K562 (cell line): Measurements from ENCODE around the gene ARF5. TPM values are rescaled to one million over a fixed set of nuclear protein-coding genes. Genes with fewer than 3 reads are reported as not detected.
A peak's percentile ranks its signal among the peaks of the same experiment; 100 is the strongest.

ENCODE experiments used
- ARHGAP35 ChIP-seq: fragments of 450-650 bp; IDR thresholded peaks from 2 replicates; pipeline ENCODE4 v1.6.1; 2018; ENCODE audit not compliant: partially characterized antibody
- DNMT1 ChIP-seq: fragments of 450-650 bp; IDR thresholded peaks from 2 replicates; pipeline ENCODE4 v1.6.1; 2016; ENCODE audit warnings: antibody characterized with exemption, mild to moderate bottlenecking
- EP300 ChIP-seq: IDR thresholded peaks from 2 replicates; pipeline ENCODE4 v1.6.1; 2012; ENCODE audit warnings: low read length, improper control_type of control experiment
- FOXA1 ChIP-seq: fragments of 450-650 bp; IDR thresholded peaks from 2 replicates; pipeline ENCODE4 v1.6.1; 2016; ENCODE audit warnings: mild to moderate bottlenecking, borderline replicate concordance
- HDGF ChIP-seq: fragments of 450-650 bp; IDR thresholded peaks from 2 replicates; pipeline ENCODE4 v1.6.1; 2016
- HMG20A ChIP-seq: fragments of 450-650 bp; formaldehyde crosslinking; conservative IDR thresholded peaks from 2 replicates; pipeline ENCODE4 v1.4.0; 2020; ENCODE audit warnings: mild to moderate bottlenecking, mixed read lengths
- HSF4 ChIP-seq: fragments of 250-450 bp; sonication (Bioruptor Pico); IDR thresholded peaks from 2 replicates; pipeline ENCODE4 v2.1.2; 2022; ENCODE audit warnings: mild to moderate bottlenecking, moderate library complexity, borderline replicate concordance
- LARP7 ChIP-seq: fragments of 450-650 bp; IDR thresholded peaks from 2 replicates; pipeline ENCODE4 v1.6.1; 2016
- PBX2 ChIP-seq, 2 experiments: IDR thresholded peaks in 1 of 2; conservative IDR thresholded peaks in 1 of 2; 2 replicates each; pipeline ENCODE4 v1.6.1; 2016; ENCODE audit warnings: low read depth in 2 of 2, mild to moderate bottlenecking in 1 of 2, missing compliant biosample characterization in 1 of 2, missing genetic modification characterization in 1 of 2, moderate library complexity in 1 of 2
- RBBP5 ChIP-seq: fragments of 200-600 bp; sonication (generic); IDR thresholded peaks from 2 replicates; pipeline ENCODE4 v1.6.1; 2012; ENCODE audit warnings: borderline replicate concordance, mild to moderate bottlenecking, low read length, control low read depth, inconsistent platforms; ENCODE audit not compliant: insufficient read depth, poor library complexity, severe bottlenecking
- RBM15 ChIP-seq: fragments of 200-400 bp; formaldehyde crosslinking; IDR thresholded peaks from 2 replicates; pipeline ENCODE4 v1.6.1; 2018; ENCODE audit warnings: mild to moderate bottlenecking, low read length, moderate library complexity; ENCODE audit not compliant: insufficient read depth
- RCOR1 ChIP-seq, 2 experiments: IDR thresholded peaks; 2 replicates each; pipeline ENCODE4 v1.6.1; 2012; ENCODE audit warnings: low read depth in 2 of 2, low read length in 2 of 2, borderline replicate concordance in 1 of 2, improper control_type of control experiment in 1 of 2
- SREBF2 ChIP-seq: sonication (generic); formaldehyde crosslinking; IDR thresholded peaks from 2 replicates; pipeline ENCODE4 v1.4.0; 2020; ENCODE audit warnings: mild to moderate bottlenecking, missing genetic modification reagents
- SRSF7 ChIP-seq: fragments of 200-400 bp; formaldehyde crosslinking; optimal IDR thresholded peaks from 2 replicates; pipeline ENCODE3; 2017; ENCODE audit warnings: mild to moderate bottlenecking, low read depth, low read length
- STAT5A ChIP-seq: IDR thresholded peaks from 2 replicates; pipeline ENCODE4 v1.6.1; 2012; ENCODE audit warnings: low read length, inconsistent platforms, borderline replicate concordance
- TAF15 ChIP-seq: fragments of 200-400 bp; formaldehyde crosslinking; IDR thresholded peaks from 2 replicates; pipeline ENCODE4 v1.6.1; 2017; ENCODE audit warnings: mild to moderate bottlenecking, low read depth, low read length, moderate library complexity
- ZBTB7A ChIP-seq: IDR thresholded peaks from 2 replicates; pipeline ENCODE4 v1.6.1; 2011; ENCODE audit warnings: low read depth, mild to moderate bottlenecking, low read length, moderate library complexity, borderline replicate concordance; ENCODE audit not compliant: control insufficient read depth
- ZNF398 ChIP-seq: fragments of 250-450 bp; sonication (Bioruptor Pico); IDR thresholded peaks from 2 replicates; pipeline ENCODE4 v1.8.0; 2021; ENCODE audit warnings: moderate library complexity, mild to moderate bottlenecking, inconsistent platforms
- ZNF583 ChIP-seq: fragments of 250-450 bp; sonication (Bioruptor Pico); IDR thresholded peaks from 2 replicates; pipeline ENCODE4 v1.4.0; 2020
- ZSCAN29 ChIP-seq: fragments of 450-650 bp; IDR thresholded peaks from 2 replicates; pipeline ENCODE4 v1.6.1; 2017
- polyA plus RNA-seq, 8 experiments: library from polyadenylated mRNA; depleted of rRNA in 4 of 8; stranded (reverse) in 5 of 8; unstranded in 3 of 8; fragments of >200 nt; fragmentation: Nextera tagmentation in 2 of 8; fragmentation: Illumina TruSeq in 1 of 8; extraction: Ambion mirVana in 2 of 8; extraction: Trizol in 1 of 8; gene quantifications; 2 replicates each; pipeline versions ENCODE4 v1.2.1 to v1.2.3, GENCODE V29; 2011 to 2014; ENCODE audit warnings: inconsistent platforms in 1 of 8, missing spikeins in 1 of 8
- total RNA-seq, 7 experiments: library from RNA; depleted of rRNA in 6 of 7; stranded (reverse); fragments of >200 nt in 6 of 7; fragmentation: Illumina TruSeq in 2 of 7; extraction: Trizol in 2 of 7; gene quantifications; 2 replicates each; pipeline versions ENCODE4 v1.2.1 to v1.2.3, GENCODE V29; 2011 to 2021; ENCODE audit warnings: low replicate concordance in 1 of 7
- TF ChIP-seq, protein P1 (sequence below): fragments of 450-650 bp; IDR thresholded peaks from 2 replicates; pipeline ENCODE4 v1.7.1; 2018; ENCODE audit warnings: mild to moderate bottlenecking, low read depth; ENCODE audit not compliant: partially characterized antibody

Gene ARF5
- total and polyA plus RNA-seq, 9 of the 15 experiments (the other 6 are each of a cell fraction or from before 2014, with no cell fraction given), result 8.1 to 290 (median 125) TPM

GRCh38 chr7:127585044-127585953 lies 2.9 kb upstream of the ARF5 start, which contains the start of gene GCC1 (continued):
- TF ChIP-seq ZNF398 (CRISPR knock-in tag) (no peak), ZBTB7A (peak; percentile 71; the same call in 1 of the 2 replicates), HSF4 (no peak), FOXA1 (no peak), STAT5A (no peak), EP300 (no peak), RBBP5 (peak; percentile 94), LARP7 (no peak), ZNF583 (peak; percentile 67; the same call in 1 of the 2 replicates), PBX2 (CRISPR knock-in tag; IDR thresholded peaks at IDR 0.05; ENCODE audit: low read depth) (no peak), PBX2 (tag; conservative IDR thresholded peaks at IDR 0.05; ENCODE audit: low read depth) (no peak), SREBF2 (CRISPR knock-in tag) (no peak), DNMT1 (no peak), TAF15 (no peak), ARHGAP35 (no peak), RCOR1 (IDR thresholded peaks at IDR 0.05; ENCODE audit: borderline replicate concordance in 1 of 2, low read depth in 2 of 2, low read length in 2 of 2) (peak; percentile 37 to 66; a peak in 1 of 4 replicates), HMG20A (CRISPR knock-in tag) (no peak), SRSF7 (no peak), ZSCAN29 (peak; percentile 44), RBM15 (no peak), HDGF (0 out of 2 replicates have a peak, but pooled peaks have one; percentile 27)
- TF ChIP-seq, protein P1, sequence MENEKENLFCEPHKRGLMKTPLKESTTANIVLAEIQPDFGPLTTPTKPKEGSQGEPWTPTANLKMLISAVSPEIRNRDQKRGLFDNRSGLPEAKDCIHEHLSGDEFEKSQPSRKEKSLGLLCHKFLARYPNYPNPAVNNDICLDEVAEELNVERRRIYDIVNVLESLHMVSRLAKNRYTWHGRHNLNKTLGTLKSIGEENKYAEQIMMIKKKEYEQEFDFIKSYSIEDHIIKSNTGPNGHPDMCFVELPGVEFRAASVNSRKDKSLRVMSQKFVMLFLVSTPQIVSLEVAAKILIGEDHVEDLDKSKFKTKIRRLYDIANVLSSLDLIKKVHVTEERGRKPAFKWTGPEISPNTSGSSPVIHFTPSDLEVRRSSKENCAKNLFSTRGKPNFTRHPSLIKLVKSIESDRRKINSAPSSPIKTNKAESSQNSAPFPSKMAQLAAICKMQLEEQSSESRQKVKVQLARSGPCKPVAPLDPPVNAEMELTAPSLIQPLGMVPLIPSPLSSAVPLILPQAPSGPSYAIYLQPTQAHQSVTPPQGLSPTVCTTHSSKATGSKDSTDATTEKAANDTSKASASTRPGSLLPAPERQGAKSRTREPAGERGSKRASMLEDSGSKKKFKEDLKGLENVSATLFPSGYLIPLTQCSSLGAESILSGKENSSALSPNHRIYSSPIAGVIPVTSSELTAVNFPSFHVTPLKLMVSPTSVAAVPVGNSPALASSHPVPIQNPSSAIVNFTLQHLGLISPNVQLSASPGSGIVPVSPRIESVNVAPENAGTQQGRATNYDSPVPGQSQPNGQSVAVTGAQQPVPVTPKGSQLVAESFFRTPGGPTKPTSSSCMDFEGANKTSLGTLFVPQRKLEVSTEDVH, result peak; percentile 92
